ENCODE results near the gene RDM1. TPM values are rescaled to one million over a fixed set of nuclear protein-coding genes. Genes with fewer than 3 reads are reported as not detected.

Gene RDM1
- total and polyA plus RNA-seq, 7 experiments from 2014 or later, result 0.39 to 6.9 TPM; not detected in 5

DNA sequence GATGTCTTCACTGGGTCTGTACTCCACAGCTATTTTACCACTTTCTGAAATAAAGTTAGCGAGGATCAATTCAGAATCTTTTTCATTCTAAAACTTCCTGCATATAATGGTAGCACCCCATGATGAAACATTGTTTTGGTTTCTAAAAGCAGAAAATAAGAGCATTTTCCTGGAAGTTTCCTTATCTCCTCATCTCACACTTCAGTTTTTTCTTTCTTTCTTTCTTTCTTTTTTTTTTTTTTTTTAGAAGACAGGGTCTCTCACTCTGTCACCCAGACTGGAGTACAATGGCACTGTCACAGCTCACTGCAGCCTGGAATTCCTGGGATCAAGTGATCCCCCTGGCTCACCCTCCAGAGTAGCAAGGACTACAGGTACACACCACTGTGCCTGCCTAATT, 10.3 kb downstream of the RDM1 start:
- Histone ChIP-seq H3K36me3 (ENCODE audit: control insufficient read depth in 2 of 3, insufficient read depth in 3 of 3, low read length in 3 of 3) (no peaks in the 10 kb centered on the region), H3K4me3 (ENCODE audit: low read length) (no peak overlapping the region), H3K27me3 (ENCODE audit: control insufficient read depth in 2 of 2, insufficient read depth in 2 of 2, low read length in 2 of 2) (no peaks in the 10 kb centered on the region), H3K27ac (ENCODE audit: low read depth, low read length) (no peak overlapping the region), H3K9me3 (ENCODE audit: control insufficient read depth in 2 of 3, low read length in 3 of 3) (no peaks in the 10 kb centered on the region), H3K4me1 (ENCODE audit: control insufficient read depth in 2 of 2, insufficient read depth in 2 of 2, low read length in 2 of 2) (peaks cover 0 to 14% of the 10 kb centered on the region in 2 donors)
- no peak for ATAC-seq
- peak overlapping the region in 1 of 9 donors; percentile 84 for H3K27ac Mint-ChIP-seq
- H3K9me3 Mint-ChIP-seq, result no peaks in the 10 kb centered on the region
- H3K4me3 Mint-ChIP-seq, result peak overlapping the region in 1 of 10 donors; percentile 65
- POLR2A ChIA-PET, result no interaction called here
- DNase-seq, result no peak
- intact Hi-C loops (cut with micrococcal nuclease), result no loop called here
- no peaks in the 10 kb centered on the region for H3K27me3 Mint-ChIP-seq
- CTCF ChIA-PET, result no interaction called here
- peaks cover 0 to 47% (median 0%) of the 10 kb centered on the region in 5 donors for H3K36me3 Mint-ChIP-seq
- peaks cover 0 to 40% (median 5%) of the 10 kb centered on the region in 7 donors for H3K4me1 Mint-ChIP-seq

DNA sequence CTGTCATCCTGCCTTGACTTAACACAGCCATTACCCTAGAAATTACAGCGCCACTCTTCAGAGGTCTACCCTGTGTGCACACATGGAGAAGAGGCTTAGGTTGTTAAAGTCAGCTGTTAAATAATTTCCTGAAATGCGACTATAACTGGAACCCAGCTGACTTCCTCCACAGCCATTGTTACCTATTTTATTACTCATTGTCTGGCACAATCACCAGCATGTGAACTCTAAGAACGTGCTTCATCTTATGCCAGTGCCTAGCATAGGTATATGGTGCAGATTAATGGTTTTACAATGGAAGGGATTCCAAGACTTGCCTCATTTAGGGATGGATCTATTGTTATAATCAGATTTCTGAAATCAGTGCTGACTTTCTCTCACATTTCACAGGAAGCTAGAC, 11.9 kb downstream of the RDM1 start:
- Mint-ChIP-seq H3K27me3 (no peaks in the 10 kb centered on the region), H3K4me1 (peaks cover 0 to 34% (median 5%) of the 10 kb centered on the region in 7 donors)
- no peak for DNase-seq

DNA sequence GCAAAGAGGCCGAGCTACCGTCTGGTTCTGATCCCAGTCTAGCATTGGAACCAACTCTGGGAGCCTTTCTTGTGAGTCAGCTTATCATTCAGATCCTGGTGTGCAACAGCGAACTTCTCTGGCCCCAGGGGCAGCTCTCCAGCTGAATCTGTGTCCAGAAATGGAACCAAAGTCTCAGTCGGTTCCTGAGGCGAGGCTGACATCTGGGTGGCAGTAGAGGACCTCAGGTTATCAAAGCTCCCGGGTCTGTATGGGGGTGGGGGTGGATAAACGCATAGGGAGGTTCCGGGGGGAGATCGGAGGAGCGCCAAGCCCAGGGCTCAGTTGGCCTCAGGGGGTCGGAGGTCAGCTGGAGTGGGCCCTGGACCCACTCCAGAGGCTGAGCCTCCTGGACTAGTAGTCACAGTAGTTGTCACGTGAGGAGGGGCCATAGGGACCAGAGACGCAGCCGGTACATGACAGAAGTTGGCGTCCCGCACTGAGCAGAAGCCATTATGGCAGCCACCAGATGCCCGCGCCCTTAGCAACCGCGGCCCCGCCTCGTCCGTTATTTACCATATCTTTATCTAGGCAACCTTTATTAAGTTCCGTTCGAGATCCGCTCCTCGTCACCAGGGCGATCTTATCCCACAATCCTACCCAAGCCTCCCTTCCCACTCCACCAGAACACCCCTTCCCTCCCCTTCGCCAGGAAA, 12.9 kb downstream of the RDM1 start:
- H3K27ac ChIP-seq (ENCODE audit: low read depth, low read length), result no peak overlapping the region
- no peaks in the 10 kb centered on the region for H3K27me3 ChIP-seq (ENCODE audit: control insufficient read depth in 2 of 2, insufficient read depth in 2 of 2, low read length in 2 of 2)
- Mint-ChIP-seq H3K27ac (no peak overlapping the region), H3K9me3 (no peaks in the 10 kb centered on the region), H3K27me3 (no peaks in the 10 kb centered on the region), H3K4me1 (peaks cover 0 to 37% (median 5%) of the 10 kb centered on the region in 7 donors), H3K36me3 (peaks cover 0 to 45% (median 0%) of the 10 kb centered on the region in 5 donors), H3K4me3 (no peak overlapping the region)
- no peak overlapping the region for H3K4me3 ChIP-seq (ENCODE audit: low read length)
- no peak for DNase-seq
- peaks cover 0 to 20% of the 10 kb centered on the region in 2 donors for H3K4me1 ChIP-seq (ENCODE audit: control insufficient read depth in 2 of 2, insufficient read depth in 2 of 2, low read length in 2 of 2)
- H3K36me3 ChIP-seq (ENCODE audit: control insufficient read depth in 2 of 3, insufficient read depth in 3 of 3, low read length in 3 of 3), result no peaks in the 10 kb centered on the region
- H3K9me3 ChIP-seq (ENCODE audit: control insufficient read depth in 2 of 3, low read length in 3 of 3), result no peaks in the 10 kb centered on the region
- no peak for ATAC-seq
- intact Hi-C loops (cut with micrococcal nuclease), result no loop called here
- CTCF ChIA-PET, result no interaction called here
- POLR2A ChIA-PET, result no interaction called here

More for the DNA sequence above, 11.9 kb downstream of the RDM1 start:
- Mint-ChIP-seq H3K9me3 (no peaks in the 10 kb centered on the region), H3K36me3 (peaks cover 0 to 47% (median 0%) of the 10 kb centered on the region in 5 donors), H3K27ac (no peak overlapping the region), H3K4me3 (no peak overlapping the region)
- H3K9me3 ChIP-seq (ENCODE audit: control insufficient read depth in 2 of 3, low read length in 3 of 3), result no peaks in the 10 kb centered on the region
- POLR2A ChIA-PET, result no interaction called here
- H3K36me3 ChIP-seq (ENCODE audit: control insufficient read depth in 2 of 3, insufficient read depth in 3 of 3, low read length in 3 of 3), result no peaks in the 10 kb centered on the region
- H3K27ac ChIP-seq (ENCODE audit: low read depth, low read length), result no peak overlapping the region
- H3K4me3 ChIP-seq (ENCODE audit: low read length), result no peak overlapping the region
- H3K27me3 ChIP-seq (ENCODE audit: control insufficient read depth in 2 of 2, insufficient read depth in 2 of 2, low read length in 2 of 2), result no peaks in the 10 kb centered on the region
- CTCF ChIA-PET, result no interaction called here
- intact Hi-C loops (cut with micrococcal nuclease), result no loop called here
- H3K4me1 ChIP-seq (ENCODE audit: control insufficient read depth in 2 of 2, insufficient read depth in 2 of 2, low read length in 2 of 2), result peaks cover 0 to 15% of the 10 kb centered on the region in 2 donors
- ATAC-seq, result no peak

DNA sequence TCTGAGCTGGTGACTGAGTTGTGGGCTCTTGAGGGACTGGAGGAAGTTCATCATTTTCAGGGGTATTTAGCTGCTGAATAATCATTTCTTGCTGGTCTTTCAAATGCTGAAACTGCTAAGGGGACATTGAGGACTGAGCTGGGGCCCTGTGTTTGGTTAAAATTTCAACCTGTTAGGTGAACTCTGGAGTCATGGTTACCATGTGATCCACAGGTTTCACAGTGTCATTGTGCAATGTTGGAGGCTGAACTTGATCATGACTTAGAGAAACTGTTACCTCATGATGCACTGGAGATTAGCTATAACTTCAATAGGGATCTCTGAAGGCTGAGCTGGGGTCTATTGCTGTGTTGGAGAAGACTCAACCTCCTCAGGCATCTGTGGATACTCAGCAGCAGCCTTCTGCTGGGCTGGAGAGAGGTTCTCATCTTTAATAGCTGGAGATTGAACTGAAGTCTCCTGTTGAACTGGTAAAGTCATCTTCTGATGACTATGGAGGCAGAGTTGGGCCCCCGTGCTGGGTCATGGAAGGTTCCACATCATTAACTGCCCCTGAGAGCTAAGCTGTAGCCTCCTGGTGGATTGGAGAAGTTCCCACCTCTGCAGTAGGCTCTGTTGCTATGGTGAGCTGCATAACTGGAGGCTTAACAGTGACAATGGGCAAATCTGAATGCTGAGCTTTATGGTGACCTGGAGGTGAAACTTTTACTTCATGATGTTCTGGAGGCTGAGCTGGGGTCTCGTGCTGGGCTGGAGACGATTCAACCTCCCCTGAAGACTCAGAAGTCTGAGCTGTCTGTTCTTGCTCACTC, 15.2 kb downstream of the RDM1 start:
- Mint-ChIP-seq H3K9me3 (no peaks in the 10 kb centered on the region), H3K27ac (no peak overlapping the region), H3K4me3 (no peak overlapping the region), H3K4me1 (peaks cover 0 to 25% (median 5%) of the 10 kb centered on the region in 7 donors), H3K27me3 (no peaks in the 10 kb centered on the region), H3K36me3 (peaks cover 0 to 42% (median 0%) of the 10 kb centered on the region in 5 donors)
- H3K27ac ChIP-seq (ENCODE audit: low read depth, low read length), result no peak overlapping the region
- H3K27me3 ChIP-seq (ENCODE audit: control insufficient read depth in 2 of 2, insufficient read depth in 2 of 2, low read length in 2 of 2), result no peaks in the 10 kb centered on the region
- no peak for ATAC-seq
- DNase-seq, result no peak
- intact Hi-C loops (cut with micrococcal nuclease), result no loop called here
- H3K4me3 ChIP-seq (ENCODE audit: low read length), result no peak overlapping the region
- H3K36me3 ChIP-seq (ENCODE audit: control insufficient read depth in 2 of 3, insufficient read depth in 3 of 3, low read length in 3 of 3), result no peaks in the 10 kb centered on the region
- POLR2A ChIA-PET, result no interaction called here
- CTCF ChIA-PET, result interaction anchor here (0.5 kb wide), 1 partner anchor 82 kb away, joined by 3 read pairs; no protein-coding TSS in a partner anchor
- no peaks in the 10 kb centered on the region for H3K9me3 ChIP-seq (ENCODE audit: control insufficient read depth in 2 of 3, low read length in 3 of 3)
- peaks cover 0 to 20% of the 10 kb centered on the region in 2 donors for H3K4me1 ChIP-seq (ENCODE audit: control insufficient read depth in 2 of 2, insufficient read depth in 2 of 2, low read length in 2 of 2)

DNA sequence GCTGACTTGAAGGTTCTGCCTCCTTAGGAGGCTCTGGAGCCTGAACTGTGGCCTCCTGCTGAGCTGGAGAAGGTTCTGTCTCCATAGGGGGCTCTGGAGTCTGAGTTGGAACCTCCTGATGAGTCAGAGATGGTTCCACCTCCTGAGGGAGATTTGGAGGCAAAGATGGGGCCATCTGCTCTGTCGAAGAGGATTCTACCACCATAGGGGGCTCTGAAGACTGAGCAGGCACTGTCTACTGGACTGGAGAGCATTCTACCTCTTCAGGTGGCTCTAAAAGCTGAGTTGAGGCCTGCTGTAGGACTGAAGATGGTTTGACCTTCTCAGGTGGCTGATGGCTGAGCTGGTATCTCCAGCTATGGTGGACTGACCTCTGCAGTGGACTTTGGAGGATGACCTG, 16.2 kb downstream of the RDM1 start:
- Histone ChIP-seq H3K4me3 (ENCODE audit: low read length) (no peak overlapping the region), H3K27ac (ENCODE audit: low read depth, low read length) (no peak overlapping the region), H3K4me1 (ENCODE audit: control insufficient read depth in 2 of 2, insufficient read depth in 2 of 2, low read length in 2 of 2) (peaks cover 0 to 20% of the 10 kb centered on the region in 2 donors), H3K36me3 (ENCODE audit: control insufficient read depth in 2 of 3, insufficient read depth in 3 of 3, low read length in 3 of 3) (no peaks in the 10 kb centered on the region), H3K27me3 (ENCODE audit: control insufficient read depth in 2 of 2, insufficient read depth in 2 of 2, low read length in 2 of 2) (no peaks in the 10 kb centered on the region), H3K9me3 (ENCODE audit: control insufficient read depth in 2 of 3, low read length in 3 of 3) (no peaks in the 10 kb centered on the region)
- no peak overlapping the region for H3K4me3 Mint-ChIP-seq
- H3K27me3 Mint-ChIP-seq, result no peaks in the 10 kb centered on the region
- intact Hi-C loops (cut with micrococcal nuclease), result no loop called here
- ChIA-PET CTCF (interaction anchor here (0.6 kb wide), 1 partner anchor 25 kb away, joined by 3 read pairs; no protein-coding TSS in a partner anchor), POLR2A (no interaction called here)
- H3K4me1 Mint-ChIP-seq, result peaks cover 0 to 19% (median 0%) of the 10 kb centered on the region in 7 donors
- ATAC-seq (no peak), DNase-seq (no peak)
- H3K27ac Mint-ChIP-seq, result no peak overlapping the region
- no peaks in the 10 kb centered on the region for H3K9me3 Mint-ChIP-seq
- H3K36me3 Mint-ChIP-seq, result peaks cover 0 to 35% (median 0%) of the 10 kb centered on the region in 5 donors

DNA sequence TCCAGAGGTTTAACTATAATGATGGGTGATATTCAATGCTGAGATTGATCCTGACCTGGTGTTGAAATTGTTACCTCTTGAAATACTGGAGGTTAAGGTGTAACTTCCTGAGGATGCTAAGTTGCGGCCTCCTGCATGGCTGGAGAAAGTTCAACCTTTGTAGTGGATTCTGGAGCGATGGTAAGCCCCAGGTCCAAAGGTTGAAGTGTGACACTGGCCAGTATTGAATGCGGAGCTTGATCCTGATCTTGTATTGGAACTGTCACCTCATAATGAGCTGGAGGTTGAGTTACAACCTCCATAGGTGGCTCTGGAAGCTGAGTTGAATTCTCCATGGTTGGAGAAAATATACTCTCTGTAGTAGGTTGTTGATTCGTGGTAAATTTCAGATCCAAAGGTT, 17.0 kb downstream of the RDM1 start:
- peaks cover 0 to 38% (median 0%) of the 10 kb centered on the region in 5 donors for H3K36me3 Mint-ChIP-seq
- CTCF ChIA-PET, result interaction anchor here (0.6 kb wide), 1 partner anchor 26 kb away, joined by 3 read pairs; no protein-coding TSS in a partner anchor

More for the DNA sequence above, 17.0 kb downstream of the RDM1 start:
- H3K9me3 Mint-ChIP-seq, result no peaks in the 10 kb centered on the region
- DNase-seq (no peak), ATAC-seq (no peak)
- no peak overlapping the region for H3K4me3 Mint-ChIP-seq
- H3K27me3 ChIP-seq (ENCODE audit: control insufficient read depth in 2 of 2, insufficient read depth in 2 of 2, low read length in 2 of 2), result no peaks in the 10 kb centered on the region
- POLR2A ChIA-PET, result interaction anchor here (0.5 kb wide), 1 partner anchor 82 kb away, joined by 3 read pairs; no protein-coding TSS in a partner anchor
- no peak overlapping the region for H3K27ac Mint-ChIP-seq
- H3K4me1 ChIP-seq (ENCODE audit: control insufficient read depth in 2 of 2, insufficient read depth in 2 of 2, low read length in 2 of 2), result peaks cover 0 to 20% of the 10 kb centered on the region in 2 donors
- no peaks in the 10 kb centered on the region for H3K27me3 Mint-ChIP-seq
- H3K27ac ChIP-seq (ENCODE audit: low read depth, low read length), result no peak overlapping the region
- peaks cover 0 to 19% (median 0%) of the 10 kb centered on the region in 7 donors for H3K4me1 Mint-ChIP-seq
- H3K9me3 ChIP-seq (ENCODE audit: control insufficient read depth in 2 of 3, low read length in 3 of 3), result no peaks in the 10 kb centered on the region
- intact Hi-C loops (cut with micrococcal nuclease), result no loop called here
- H3K4me3 ChIP-seq (ENCODE audit: low read length), result no peak overlapping the region
- no peaks in the 10 kb centered on the region for H3K36me3 ChIP-seq (ENCODE audit: control insufficient read depth in 2 of 3, insufficient read depth in 3 of 3, low read length in 3 of 3)

Measured in naive thymus-derived CD4-positive, alpha-beta T cell (primary cell).